ENCODE measurements around the gene TOP2A. TPM values are rescaled to one million over a fixed set of nuclear protein-coding genes. Genes with fewer than 3 reads are reported as not detected.

The TOP2A gene
- total and polyA plus RNA-seq, 5 donors from 2014 or later: 2.1 to 13.2 (median 2.9) TPM

- Mint-ChIP-seq H3K36me3 (no peaks in the 10 kb centered on the region), H3K4me3 (peak overlapping the region in 3 of 4 donors; percentile 22 to 80 (median 52)), H3K9me3 (peaks cover 0 to 2% (median 0%) of the 10 kb centered on the region in 7 donors), H3K27me3 (peaks cover 24% of the 10 kb centered on the region), H3K27ac (no peak overlapping the region), H3K4me1 (peaks cover 0 to 12% (median 7%) of the 10 kb centered on the region in 4 donors)
- Histone ChIP-seq H3K9me3 (ENCODE audit: control insufficient read depth in 2 of 2, low read length in 2 of 2) (no peaks in the 10 kb centered on the region), H3K27ac (ENCODE audit: insufficient read depth, low read length, poor library complexity, severe bottlenecking) (no peak overlapping the region), H3K27me3 (ENCODE audit: control insufficient read depth, insufficient read depth, low read length) (no peaks in the 10 kb centered on the region), H3K4me3 (ENCODE audit: low read depth, low read length) (no peak overlapping the region), H3K4me1 (ENCODE audit: control insufficient read depth, insufficient read depth, low read length, poor library complexity, severe bottlenecking) (peaks cover 18% of the 10 kb centered on the region), H3K36me3 (ENCODE audit: control insufficient read depth, insufficient read depth, low read length) (no peaks in the 10 kb centered on the region)
- peak; percentile 25 to 50 for ATAC-seq (ENCODE audit: low read depth in 2 of 2)
- peak in 1 of 3 donors; percentile 61 for DNase-seq
Measured at GRCh38 chr17:40363111-40363827, 54.4 kb downstream of the TOP2A start.

DNA sequence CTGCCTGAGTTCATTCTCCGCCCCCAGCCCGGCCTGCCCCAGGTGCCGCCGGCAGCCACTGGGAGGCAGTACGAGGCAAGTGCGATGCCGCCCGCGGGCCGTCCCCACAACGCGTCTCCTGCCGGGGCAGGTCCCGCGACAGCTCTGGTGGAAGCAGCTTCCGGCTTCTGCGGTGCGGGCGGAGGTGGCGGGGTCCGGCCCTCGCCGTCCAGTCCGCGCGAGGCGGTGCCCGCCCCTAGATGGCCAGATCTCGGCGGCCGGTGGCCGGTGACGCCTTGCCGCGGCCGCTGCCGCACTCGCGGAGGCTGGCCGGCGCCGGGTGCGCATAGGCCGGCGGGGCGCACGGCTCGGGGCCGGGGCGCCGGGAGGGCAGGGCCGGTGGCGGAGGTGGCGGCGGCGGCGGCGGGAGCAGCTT is 55.0 kb downstream of the TOP2A start:
- peaks cover 0 to 16% (median 8%) of the 10 kb centered on the region in 4 donors for H3K4me1 Mint-ChIP-seq
- H3K9me3 Mint-ChIP-seq: peaks cover 0 to 2% (median 0%) of the 10 kb centered on the region in 7 donors
- Histone ChIP-seq H3K9me3 (ENCODE audit: control insufficient read depth in 2 of 2, low read length in 2 of 2) (no peaks in the 10 kb centered on the region), H3K27me3 (ENCODE audit: control insufficient read depth, insufficient read depth, low read length) (no peaks in the 10 kb centered on the region), H3K4me3 (ENCODE audit: low read depth, low read length) (no peak overlapping the region), H3K36me3 (ENCODE audit: control insufficient read depth, insufficient read depth, low read length) (no peaks in the 10 kb centered on the region), H3K4me1 (ENCODE audit: control insufficient read depth, insufficient read depth, low read length, poor library complexity, severe bottlenecking) (peaks cover 18% of the 10 kb centered on the region), H3K27ac (ENCODE audit: insufficient read depth, low read length, poor library complexity, severe bottlenecking) (no peak overlapping the region)
- H3K4me3 Mint-ChIP-seq: peak overlapping the region; percentile 52 to 79 (median 56)
- ATAC-seq (ENCODE audit: low read depth in 2 of 2): peak; percentile 68 to 73
- peaks cover 24% of the 10 kb centered on the region for H3K27me3 Mint-ChIP-seq
- peak; percentile 48 to 90 (median 70) for DNase-seq
- no peak overlapping the region for H3K27ac Mint-ChIP-seq
- no peaks in the 10 kb centered on the region for H3K36me3 Mint-ChIP-seq

DNA sequence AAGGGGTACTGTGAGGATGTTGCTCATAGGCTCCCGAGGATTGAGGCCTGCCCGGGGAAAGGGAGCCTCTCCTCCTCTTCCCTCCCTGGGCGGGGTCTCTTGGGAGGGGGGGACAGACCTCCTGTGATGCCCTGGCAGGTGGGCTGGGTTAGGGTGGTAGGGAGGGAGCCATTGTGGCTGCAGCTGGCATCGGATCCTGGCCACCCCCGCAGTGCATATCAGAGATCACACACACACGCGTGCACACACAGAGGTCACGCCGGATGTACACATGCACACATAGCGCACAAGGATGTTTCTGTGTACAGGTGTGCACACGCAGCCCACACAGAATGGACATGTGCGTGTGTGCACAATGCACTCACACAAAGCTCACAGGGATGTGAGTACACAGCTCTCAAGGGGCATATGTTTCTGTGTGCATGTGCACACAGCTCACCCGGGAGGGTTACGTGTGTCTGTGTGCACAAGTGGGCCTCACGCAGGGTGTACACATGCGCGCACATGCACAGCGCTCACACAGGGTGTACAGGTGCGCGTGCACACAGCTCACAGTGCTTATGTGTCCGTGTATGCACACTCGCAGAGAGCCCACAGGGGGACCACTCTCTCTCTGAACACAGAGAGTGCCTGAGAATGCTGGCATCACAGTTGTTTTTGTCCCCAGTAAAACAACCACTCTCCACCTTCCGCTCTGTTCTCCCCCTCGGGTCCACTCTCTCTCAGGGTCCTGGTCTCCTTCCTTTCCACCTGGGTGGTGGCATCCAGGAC is 55.6 kb downstream of the TOP2A start:
- no peak for ATAC-seq (ENCODE audit: low read depth in 2 of 2)
- no peak for DNase-seq
- H3K4me1 ChIP-seq (ENCODE audit: control insufficient read depth, insufficient read depth, low read length, poor library complexity, severe bottlenecking): peaks cover 18% of the 10 kb centered on the region
- peaks cover 24% of the 10 kb centered on the region for H3K27me3 Mint-ChIP-seq
- no peaks in the 10 kb centered on the region for H3K27me3 ChIP-seq (ENCODE audit: control insufficient read depth, insufficient read depth, low read length)
- H3K9me3 Mint-ChIP-seq: peaks cover 0 to 2% (median 0%) of the 10 kb centered on the region in 7 donors
- no peak overlapping the region for H3K27ac ChIP-seq (ENCODE audit: insufficient read depth, low read length, poor library complexity, severe bottlenecking)
- H3K4me3 ChIP-seq (ENCODE audit: low read depth, low read length): no peak overlapping the region
- no peaks in the 10 kb centered on the region for H3K36me3 ChIP-seq (ENCODE audit: control insufficient read depth, insufficient read depth, low read length)
- H3K9me3 ChIP-seq (ENCODE audit: control insufficient read depth in 2 of 2, low read length in 2 of 2): no peaks in the 10 kb centered on the region
- peak overlapping the region; percentile 52 to 79 (median 56) for H3K4me3 Mint-ChIP-seq
- H3K4me1 Mint-ChIP-seq: peaks cover 0 to 16% (median 8%) of the 10 kb centered on the region in 4 donors
- H3K27ac Mint-ChIP-seq: no peak overlapping the region
- no peaks in the 10 kb centered on the region for H3K36me3 Mint-ChIP-seq

DNA sequence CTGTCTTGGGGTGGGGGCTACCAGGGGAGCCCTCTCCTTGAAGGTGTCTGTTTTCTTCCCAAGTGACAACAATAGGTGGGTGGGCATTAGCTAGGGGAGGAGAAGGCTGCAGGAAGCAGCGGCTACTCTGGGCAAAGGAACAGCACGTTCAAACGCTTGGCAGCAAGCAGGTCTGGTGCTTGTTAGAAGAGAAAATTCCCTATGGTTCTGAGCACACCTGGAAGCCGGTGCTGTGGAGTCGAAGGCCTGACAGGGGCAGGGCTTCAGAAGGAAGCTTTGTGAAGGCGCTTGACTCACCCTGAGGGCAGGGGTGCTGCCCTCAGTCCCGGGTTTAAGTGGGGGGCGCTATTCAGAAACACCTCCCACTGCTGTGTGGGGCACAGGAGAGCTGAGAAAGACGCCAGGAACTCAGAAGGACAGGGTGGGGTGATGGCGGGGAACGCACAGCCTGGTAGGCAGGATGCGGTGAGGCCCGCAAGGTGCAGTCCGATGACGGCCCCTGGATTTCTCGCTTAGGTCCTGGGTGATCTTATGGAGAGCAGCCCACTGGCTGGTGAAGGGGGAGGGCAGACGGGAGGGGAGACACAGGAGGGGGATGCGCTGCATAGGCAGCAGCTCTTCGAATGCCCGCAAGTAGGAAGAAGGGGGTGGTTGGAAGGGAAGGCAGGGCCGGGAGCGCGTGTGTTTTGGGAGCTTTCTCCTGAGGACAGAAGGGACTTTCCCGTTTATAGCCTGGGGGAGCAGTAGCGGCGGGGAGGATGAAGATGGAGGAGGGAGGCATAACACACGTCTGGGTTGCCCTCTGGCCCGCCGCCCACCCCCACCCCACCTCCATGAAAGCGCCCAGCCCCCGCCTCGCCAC is 56.4 kb downstream of the TOP2A start:
- Histone ChIP-seq H3K27me3 (ENCODE audit: control insufficient read depth, insufficient read depth, low read length) (no peaks in the 10 kb centered on the region), H3K4me1 (ENCODE audit: control insufficient read depth, insufficient read depth, low read length, poor library complexity, severe bottlenecking) (peaks cover 18% of the 10 kb centered on the region), H3K36me3 (ENCODE audit: control insufficient read depth, insufficient read depth, low read length) (peaks cover 2% of the 10 kb centered on the region), H3K9me3 (ENCODE audit: control insufficient read depth in 2 of 2, low read length in 2 of 2) (no peaks in the 10 kb centered on the region), H3K27ac (ENCODE audit: insufficient read depth, low read length, poor library complexity, severe bottlenecking) (no peak overlapping the region), H3K4me3 (ENCODE audit: low read depth, low read length) (no peak overlapping the region)
- Mint-ChIP-seq H3K27me3 (peaks cover 24% of the 10 kb centered on the region), H3K4me1 (peaks cover 0 to 16% (median 7%) of the 10 kb centered on the region in 4 donors), H3K36me3 (no peaks in the 10 kb centered on the region), H3K4me3 (peak overlapping the region in 3 of 4 donors; percentile 28 to 79 (median 29)), H3K27ac (no peak overlapping the region), H3K9me3 (peaks cover 0 to 2% (median 0%) of the 10 kb centered on the region in 7 donors)
- ATAC-seq (ENCODE audit: low read depth in 2 of 2) (no peak), DNase-seq (no peak)

DNA sequence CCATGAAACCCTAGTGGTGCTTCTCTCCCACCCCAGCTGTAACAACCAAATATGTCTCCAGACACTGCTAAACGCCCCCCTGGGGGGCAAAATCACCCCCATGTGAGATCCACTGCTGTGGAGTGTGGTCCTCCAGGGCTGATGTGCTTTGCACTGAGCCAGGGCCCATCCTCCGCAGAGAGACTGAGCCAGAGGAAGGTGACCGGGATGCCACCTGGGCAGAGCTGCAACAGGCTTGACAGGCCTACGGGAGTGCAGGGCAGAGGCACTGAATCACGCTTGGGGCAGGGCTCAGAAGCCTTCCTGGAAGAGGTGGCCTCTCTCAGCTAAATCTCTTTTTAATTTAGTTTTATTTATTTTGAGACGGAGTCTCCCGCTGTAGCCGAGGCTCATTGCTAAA is 57.6 kb downstream of the TOP2A start:
- H3K36me3 Mint-ChIP-seq: peaks cover 3% of the 10 kb centered on the region
- peaks cover 0 to 16% (median 5%) of the 10 kb centered on the region in 4 donors for H3K4me1 Mint-ChIP-seq
- peaks cover 24% of the 10 kb centered on the region for H3K27me3 Mint-ChIP-seq
- peaks cover 0 to 2% (median 0%) of the 10 kb centered on the region in 7 donors for H3K9me3 Mint-ChIP-seq
- no peaks in the 10 kb centered on the region for H3K27me3 ChIP-seq (ENCODE audit: control insufficient read depth, insufficient read depth, low read length)
- DNase-seq (no peak), ATAC-seq (ENCODE audit: low read depth in 2 of 2) (no peak)
- no peak overlapping the region for H3K4me3 Mint-ChIP-seq
- H3K27ac ChIP-seq (ENCODE audit: insufficient read depth, low read length, poor library complexity, severe bottlenecking): no peak overlapping the region
- no peak overlapping the region for H3K4me3 ChIP-seq (ENCODE audit: low read depth, low read length)
- H3K36me3 ChIP-seq (ENCODE audit: control insufficient read depth, insufficient read depth, low read length): peaks cover 13% of the 10 kb centered on the region
- H3K9me3 ChIP-seq (ENCODE audit: control insufficient read depth in 2 of 2, low read length in 2 of 2): no peaks in the 10 kb centered on the region
- no peak overlapping the region for H3K27ac Mint-ChIP-seq
- H3K4me1 ChIP-seq (ENCODE audit: control insufficient read depth, insufficient read depth, low read length, poor library complexity, severe bottlenecking): peaks cover 18% of the 10 kb centered on the region

- ATAC-seq (ENCODE audit: low read depth in 2 of 2) (peak; percentile 60 to 66), DNase-seq (peak; percentile 78 to 87 (median 83))
- Mint-ChIP-seq H3K27me3 (peaks cover 22% of the 10 kb centered on the region), H3K9me3 (peaks cover 0 to 2% (median 0%) of the 10 kb centered on the region in 7 donors), H3K4me3 (peak overlapping the region in 2 of 4 donors; percentile 55 to 72), H3K4me1 (peaks cover 0 to 15% (median 6%) of the 10 kb centered on the region in 4 donors), H3K36me3 (peaks cover 3% of the 10 kb centered on the region), H3K27ac (peak overlapping the region in 1 of 3 donors; percentile 45)
- Histone ChIP-seq H3K4me3 (ENCODE audit: low read depth, low read length) (peak overlapping the region; percentile 53), H3K27ac (ENCODE audit: insufficient read depth, low read length, poor library complexity, severe bottlenecking) (no peak overlapping the region), H3K27me3 (ENCODE audit: control insufficient read depth, insufficient read depth, low read length) (no peaks in the 10 kb centered on the region), H3K36me3 (ENCODE audit: control insufficient read depth, insufficient read depth, low read length) (peaks cover 21% of the 10 kb centered on the region), H3K4me1 (ENCODE audit: control insufficient read depth, insufficient read depth, low read length, poor library complexity, severe bottlenecking) (peaks cover 17% of the 10 kb centered on the region), H3K9me3 (ENCODE audit: control insufficient read depth in 2 of 2, low read length in 2 of 2) (no peaks in the 10 kb centered on the region)
Measured at GRCh38 chr17:40358323-40359038, 59.2 kb downstream of the TOP2A start.
